ENCODE data around the gene GRPEL2.
A peak's percentile ranks its signal among the peaks of the same experiment; 100 is the strongest.

Gene GRPEL2

DNA sequence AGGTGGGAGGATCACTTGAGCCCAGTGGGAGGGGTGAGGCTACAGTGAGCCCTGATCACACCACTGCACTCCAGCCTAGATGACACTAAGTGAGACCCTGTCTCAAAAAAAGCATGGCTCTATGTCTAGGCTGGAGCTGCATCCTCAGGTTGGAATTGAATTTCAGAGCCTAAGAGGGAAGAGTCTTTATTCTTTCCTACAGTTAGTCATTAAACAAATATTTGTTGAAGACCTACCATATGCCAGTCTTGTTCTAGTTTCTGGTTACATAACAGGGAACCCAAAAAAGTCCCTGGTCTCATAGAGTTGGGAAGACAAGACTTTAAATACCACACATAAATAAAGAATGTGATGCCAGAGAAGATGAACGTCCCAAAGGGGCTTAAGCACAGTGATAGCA, 6.9 kb upstream of the GRPEL2 start:
- Histone ChIP-seq H3K9me2 (replicated peaks; ENCODE audit: insufficient read depth, low read length) (no peaks in the 10 kb centered on the region), H3K4me3 (ENCODE audit: insufficient read depth, low read length, poor library complexity, severe bottlenecking) (no peak overlapping the region), H4K20me1 (ENCODE audit: low read depth, low read length) (no peaks in the 10 kb centered on the region), H3K9ac (ENCODE audit: low read length) (no peak overlapping the region), H3K79me2 (ENCODE audit: insufficient read depth, low read length) (no peaks in the 10 kb centered on the region), H3K27ac (ENCODE audit: low read depth, low read length) (no peak overlapping the region), H3K4me2 (ENCODE audit: low read depth, low read length, poor library complexity, severe bottlenecking) (no peak overlapping the region), H2AFZ (ENCODE audit: low read depth, low read length, severe bottlenecking) (no peak overlapping the region), H3K9me3 (ENCODE audit: insufficient read depth, low read length) (no peaks in the 10 kb centered on the region), H3F3A (ENCODE audit: insufficient read depth) (no peaks in the 10 kb centered on the region), H3K36me3 (ENCODE audit: low read length) (no peaks in the 10 kb centered on the region), H3K27me3 (ENCODE audit: low read length) (no peaks in the 10 kb centered on the region)
- TF ChIP-seq EZH2phosphoT487 (conservative IDR thresholded peaks at IDR 0.05; ENCODE audit: low read length) = no peak
- TF ChIP-seq, protein P1, sequence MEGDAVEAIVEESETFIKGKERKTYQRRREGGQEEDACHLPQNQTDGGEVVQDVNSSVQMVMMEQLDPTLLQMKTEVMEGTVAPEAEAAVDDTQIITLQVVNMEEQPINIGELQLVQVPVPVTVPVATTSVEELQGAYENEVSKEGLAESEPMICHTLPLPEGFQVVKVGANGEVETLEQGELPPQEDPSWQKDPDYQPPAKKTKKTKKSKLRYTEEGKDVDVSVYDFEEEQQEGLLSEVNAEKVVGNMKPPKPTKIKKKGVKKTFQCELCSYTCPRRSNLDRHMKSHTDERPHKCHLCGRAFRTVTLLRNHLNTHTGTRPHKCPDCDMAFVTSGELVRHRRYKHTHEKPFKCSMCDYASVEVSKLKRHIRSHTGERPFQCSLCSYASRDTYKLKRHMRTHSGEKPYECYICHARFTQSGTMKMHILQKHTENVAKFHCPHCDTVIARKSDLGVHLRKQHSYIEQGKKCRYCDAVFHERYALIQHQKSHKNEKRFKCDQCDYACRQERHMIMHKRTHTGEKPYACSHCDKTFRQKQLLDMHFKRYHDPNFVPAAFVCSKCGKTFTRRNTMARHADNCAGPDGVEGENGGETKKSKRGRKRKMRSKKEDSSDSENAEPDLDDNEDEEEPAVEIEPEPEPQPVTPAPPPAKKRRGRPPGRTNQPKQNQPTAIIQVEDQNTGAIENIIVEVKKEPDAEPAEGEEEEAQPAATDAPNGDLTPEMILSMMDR (IDR thresholded peaks at IDR 0.05; ENCODE audit: insufficient read depth, low read length, poor library complexity, severe bottlenecking) = no peak

DNA sequence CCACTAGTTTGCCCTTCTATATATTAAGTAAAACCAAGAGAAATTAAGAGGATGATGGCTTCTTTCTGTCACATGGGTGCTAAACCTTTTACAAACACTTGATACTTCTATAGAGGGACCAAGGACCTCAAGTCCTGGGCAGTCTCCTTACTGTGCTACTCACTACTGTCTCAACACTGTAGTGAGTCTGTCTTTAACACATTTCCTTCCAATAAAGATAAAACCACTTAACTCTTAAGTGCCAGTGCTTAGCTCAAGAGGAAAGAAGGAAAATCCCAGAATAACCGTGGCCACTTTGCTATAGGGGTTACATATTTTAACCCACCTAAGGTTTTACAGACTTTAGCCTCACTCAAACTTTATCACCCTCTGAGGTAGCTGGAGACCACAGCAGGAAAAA, 4.4 kb upstream of the GRPEL2 start:
- H3K27ac ChIP-seq (ENCODE audit: low read depth, low read length) = no peak overlapping the region
- no peaks in the 10 kb centered on the region for H3K9me3 ChIP-seq (ENCODE audit: insufficient read depth, low read length)
- no peaks in the 10 kb centered on the region for H3K36me3 ChIP-seq (ENCODE audit: low read length)
- no peaks in the 10 kb centered on the region for H3K9me2 ChIP-seq (replicated peaks; ENCODE audit: insufficient read depth, low read length)
- no peak overlapping the region for H3K4me2 ChIP-seq (ENCODE audit: low read depth, low read length, poor library complexity, severe bottlenecking)
- peaks cover 12% of the 10 kb centered on the region for H3F3A ChIP-seq (ENCODE audit: insufficient read depth)
- no peak overlapping the region for H2AFZ ChIP-seq (ENCODE audit: low read depth, low read length, severe bottlenecking)
- H3K9ac ChIP-seq (ENCODE audit: low read length) = no peak overlapping the region
- H3K4me3 ChIP-seq (ENCODE audit: insufficient read depth, low read length, poor library complexity, severe bottlenecking) = no peak overlapping the region
- H3K79me2 ChIP-seq (ENCODE audit: insufficient read depth, low read length) = peaks cover 5% of the 10 kb centered on the region
- H4K20me1 ChIP-seq (ENCODE audit: low read depth, low read length) = no peaks in the 10 kb centered on the region
- TF ChIP-seq EZH2phosphoT487 (conservative IDR thresholded peaks at IDR 0.05; ENCODE audit: low read length) = no peak
- H3K27me3 ChIP-seq (ENCODE audit: low read length) = no peaks in the 10 kb centered on the region

DNA sequence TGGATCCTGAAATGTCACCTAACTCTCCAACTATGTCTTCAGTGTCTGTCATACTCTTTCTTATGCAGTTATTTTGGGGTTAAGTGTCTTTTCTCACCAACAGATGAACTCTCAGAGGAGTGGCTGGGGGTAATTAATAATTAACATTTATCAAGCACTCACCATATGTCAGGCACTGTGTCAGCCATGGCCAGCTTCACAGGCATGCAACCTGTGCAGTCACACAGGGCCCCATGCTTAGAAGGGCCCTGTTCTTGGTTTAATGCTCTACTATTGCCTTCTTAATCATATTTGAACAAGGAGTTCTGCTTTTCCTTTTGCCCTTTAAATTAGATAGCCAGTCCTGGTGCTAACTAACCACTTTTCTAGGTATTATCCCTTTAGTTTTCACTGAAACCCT, 3.4 kb upstream of the GRPEL2 start:
- H3K9ac ChIP-seq (ENCODE audit: low read length) = no peak overlapping the region
- peaks cover 15% of the 10 kb centered on the region for H3K79me2 ChIP-seq (ENCODE audit: insufficient read depth, low read length)
- no peak overlapping the region for H3K27ac ChIP-seq (ENCODE audit: low read depth, low read length)
- H4K20me1 ChIP-seq (ENCODE audit: low read depth, low read length) = no peaks in the 10 kb centered on the region
- H3F3A ChIP-seq (ENCODE audit: insufficient read depth) = peaks cover 12% of the 10 kb centered on the region
- no peaks in the 10 kb centered on the region for H3K27me3 ChIP-seq (ENCODE audit: low read length)
- no peaks in the 10 kb centered on the region for H3K9me2 ChIP-seq (replicated peaks; ENCODE audit: insufficient read depth, low read length)
- no peak overlapping the region for H3K4me2 ChIP-seq (ENCODE audit: low read depth, low read length, poor library complexity, severe bottlenecking)
- H3K36me3 ChIP-seq (ENCODE audit: low read length) = no peaks in the 10 kb centered on the region
- H3K4me3 ChIP-seq (ENCODE audit: insufficient read depth, low read length, poor library complexity, severe bottlenecking) = no peak overlapping the region
- TF ChIP-seq, protein P1 (IDR thresholded peaks at IDR 0.05; ENCODE audit: insufficient read depth, low read length, poor library complexity, severe bottlenecking) = no peak
- TF ChIP-seq EZH2phosphoT487 (conservative IDR thresholded peaks at IDR 0.05; ENCODE audit: low read length) = no peak
- H3K9me3 ChIP-seq (ENCODE audit: insufficient read depth, low read length) = no peaks in the 10 kb centered on the region
- H2AFZ ChIP-seq (ENCODE audit: low read depth, low read length, severe bottlenecking) = no peak overlapping the region

GRCh38 chr5:149344151-149344550, 1.1 kb upstream of the GRPEL2 start:
- TF ChIP-seq, protein P1 (IDR thresholded peaks at IDR 0.05; ENCODE audit: insufficient read depth, low read length, poor library complexity, severe bottlenecking) = no peak
- TF ChIP-seq EZH2phosphoT487 (conservative IDR thresholded peaks at IDR 0.05; ENCODE audit: low read length) = no peak
- H2AFZ ChIP-seq (ENCODE audit: low read depth, low read length, severe bottlenecking) = no peak overlapping the region
- peak overlapping the region; percentile 75 for H3K4me2 ChIP-seq (ENCODE audit: low read depth, low read length, poor library complexity, severe bottlenecking)
- peaks cover 14% of the 10 kb centered on the region for H3K36me3 ChIP-seq (ENCODE audit: low read length)
- peaks cover 12% of the 10 kb centered on the region for H3F3A ChIP-seq (ENCODE audit: insufficient read depth)
- no peaks in the 10 kb centered on the region for H3K27me3 ChIP-seq (ENCODE audit: low read length)
- H3K27ac ChIP-seq (ENCODE audit: low read depth, low read length) = no peak overlapping the region
- no peak overlapping the region for H3K4me3 ChIP-seq (ENCODE audit: insufficient read depth, low read length, poor library complexity, severe bottlenecking)
- no peaks in the 10 kb centered on the region for H4K20me1 ChIP-seq (ENCODE audit: low read depth, low read length)
- no peaks in the 10 kb centered on the region for H3K9me3 ChIP-seq (ENCODE audit: insufficient read depth, low read length)
- H3K79me2 ChIP-seq (ENCODE audit: insufficient read depth, low read length) = peaks cover 34% of the 10 kb centered on the region
- H3K9me2 ChIP-seq (replicated peaks; ENCODE audit: insufficient read depth, low read length) = no peaks in the 10 kb centered on the region
- peak overlapping the region; percentile 98 for H3K9ac ChIP-seq (ENCODE audit: low read length)
